ENCODE data around the gene GJB5. TPM values are rescaled to one million over a fixed set of nuclear protein-coding genes. Genes with fewer than 3 reads are reported as not detected.

Gene GJB5
- total RNA-seq, 1 donor from 2014 or later: not detected

GRCh38 chr1:34711485-34711884 is 43.4 kb upstream of the GJB5 start:
- Histone ChIP-seq H3K27me3 (ENCODE audit: low read depth) (no peaks in the 10 kb centered on the region), H3K27ac (no peak overlapping the region), H3K36me3 (no peaks in the 10 kb centered on the region), H3K4me3 (no peak overlapping the region), H3K9me3 (no peaks in the 10 kb centered on the region), H3K4me1 (no peaks in the 10 kb centered on the region)
- intact Hi-C loops (cut with DNase I): no loop called here
- DNase-seq (no peak), ATAC-seq (no peak)
- no peak for TF ChIP-seq CTCF (IDR thresholded peaks at IDR 0.05)

GRCh38 chr1:34712007-34712688 is 42.7 kb upstream of the GJB5 start:
- DNase-seq (no peak), ATAC-seq (no peak)
- no peak for TF ChIP-seq CTCF (IDR thresholded peaks at IDR 0.05)

GRCh38 chr1:34713443-34713842 is 41.4 kb upstream of the GJB5 start:
- Histone ChIP-seq H3K36me3 (no peaks in the 10 kb centered on the region), H3K27me3 (ENCODE audit: low read depth) (no peaks in the 10 kb centered on the region), H3K9me3 (no peaks in the 10 kb centered on the region), H3K4me1 (no peaks in the 10 kb centered on the region), H3K27ac (no peak overlapping the region), H3K4me3 (no peak overlapping the region)
- no peak for TF ChIP-seq CTCF (IDR thresholded peaks at IDR 0.05)
- DNase-seq (no peak), ATAC-seq (no peak)
- intact Hi-C loops (cut with DNase I): no loop called here

More at GRCh38 chr1:34712007-34712688, 42.7 kb upstream of the GJB5 start:
- H3K9me3 ChIP-seq: no peaks in the 10 kb centered on the region
- no peaks in the 10 kb centered on the region for H3K36me3 ChIP-seq
- intact Hi-C loops (cut with DNase I): no loop called here
- no peaks in the 10 kb centered on the region for H3K4me1 ChIP-seq
- H3K27ac ChIP-seq: no peak overlapping the region
- no peak overlapping the region for H3K4me3 ChIP-seq
- no peaks in the 10 kb centered on the region for H3K27me3 ChIP-seq (ENCODE audit: low read depth)

- Histone ChIP-seq H3K4me3 (no peak overlapping the region), H3K27ac (no peak overlapping the region), H3K27me3 (ENCODE audit: low read depth) (no peaks in the 10 kb centered on the region), H3K36me3 (no peaks in the 10 kb centered on the region), H3K9me3 (no peaks in the 10 kb centered on the region), H3K4me1 (no peaks in the 10 kb centered on the region)
- TF ChIP-seq CTCF (IDR thresholded peaks at IDR 0.05): no peak
- intact Hi-C loops (cut with DNase I): no loop called here
- ATAC-seq: no peak
- DNase-seq: no peak
Measured at GRCh38 chr1:34714386-34714785, 40.5 kb upstream of the GJB5 start.

GRCh38 chr1:34715139-34715538 is 39.7 kb upstream of the GJB5 start:
- ATAC-seq (no peak), DNase-seq (no peak)
- no peak for TF ChIP-seq CTCF (IDR thresholded peaks at IDR 0.05)
- no peaks in the 10 kb centered on the region for H3K27me3 ChIP-seq (ENCODE audit: low read depth)
- no peak overlapping the region for H3K27ac ChIP-seq
- no peaks in the 10 kb centered on the region for H3K9me3 ChIP-seq
- no peaks in the 10 kb centered on the region for H3K36me3 ChIP-seq
- H3K4me1 ChIP-seq: no peaks in the 10 kb centered on the region
- no peak overlapping the region for H3K4me3 ChIP-seq
- intact Hi-C loops (cut with DNase I): no loop called here
